ENCODE results near the gene ATP5F1D.
A peak's percentile ranks its signal among the peaks of the same experiment; 100 is the strongest.

The ATP5F1D gene

GRCh38 chr19:1259876-1260748, 18.6 kb downstream of the ATP5F1D start:
- Histone ChIP-seq H3K27me3 (ENCODE audit: insufficient read depth, low read length, poor library complexity, severe bottlenecking) (no peaks in the 10 kb centered on the region), H2AFZ (ENCODE audit: low read length) (no peak overlapping the region), H3K9me3 (ENCODE audit: insufficient read depth, low read depth, low read length) (no peaks in the 10 kb centered on the region), H3K9ac (ENCODE audit: low read depth, low read length, poor library complexity, severe bottlenecking) (peak overlapping the region; percentile 60), H3K4me1 (ENCODE audit: insufficient read depth, low read length, poor library complexity, severe bottlenecking) (peaks cover 30% of the 10 kb centered on the region), H3K79me2 (ENCODE audit: insufficient read depth, low read length) (peaks cover 40% of the 10 kb centered on the region; the same call in 1 of the 2 replicates), H4K20me1 (ENCODE audit: insufficient read depth, low read length, poor library complexity, severe bottlenecking) (peaks cover 50% of the 10 kb centered on the region), H3K4me3 (ENCODE audit: low read length, poor library complexity, severe bottlenecking) (peak overlapping the region; percentile 99), H3K4me2 (ENCODE audit: low read depth, low read length, poor library complexity, severe bottlenecking) (peak overlapping the region; percentile 92), H3F3A (ENCODE audit: low read depth) (0 out of 2 replicates have a peak, but pooled peaks cover 8% of the 10 kb centered on the region), H3K36me3 (ENCODE audit: insufficient read depth, low read length) (peaks cover 31% of the 10 kb centered on the region; the same call in 1 of the 2 replicates), H3K9me2 (replicated peaks; ENCODE audit: low read depth, low read length) (no peaks in the 10 kb centered on the region)
- TF ChIP-seq CTCF (conservative IDR thresholded peaks at IDR 0.05; ENCODE audit: low read length): no peak
- TF ChIP-seq EZH2phosphoT487 (IDR thresholded peaks at IDR 0.05; ENCODE audit: borderline replicate concordance): no peak

GRCh38 chr19:1260749-1261537, 19.4 kb downstream of the ATP5F1D start:
- Histone ChIP-seq H3K9ac (ENCODE audit: low read depth, low read length, poor library complexity, severe bottlenecking) (peak overlapping the region; percentile 85), H3K36me3 (ENCODE audit: insufficient read depth, low read length) (peaks cover 23% of the 10 kb centered on the region; the same call in 1 of the 2 replicates), H3K9me2 (replicated peaks; ENCODE audit: low read depth, low read length) (no peaks in the 10 kb centered on the region), H3K9me3 (ENCODE audit: insufficient read depth, low read depth, low read length) (no peaks in the 10 kb centered on the region), H3K27me3 (ENCODE audit: insufficient read depth, low read length, poor library complexity, severe bottlenecking) (no peaks in the 10 kb centered on the region), H3F3A (ENCODE audit: low read depth) (0 out of 2 replicates have a peak, but pooled peaks cover 8% of the 10 kb centered on the region), H2AFZ (ENCODE audit: low read length) (peak overlapping the region; percentile 86), H4K20me1 (ENCODE audit: insufficient read depth, low read length, poor library complexity, severe bottlenecking) (peaks cover 41% of the 10 kb centered on the region), H3K4me3 (ENCODE audit: low read length, poor library complexity, severe bottlenecking) (peak overlapping the region; percentile 99), H3K4me2 (ENCODE audit: low read depth, low read length, poor library complexity, severe bottlenecking) (peak overlapping the region; percentile 92), H3K4me1 (ENCODE audit: insufficient read depth, low read length, poor library complexity, severe bottlenecking) (peaks cover 32% of the 10 kb centered on the region), H3K79me2 (ENCODE audit: insufficient read depth, low read length) (peaks cover 32% of the 10 kb centered on the region; the same call in 1 of the 2 replicates)
- TF ChIP-seq CTCF (conservative IDR thresholded peaks at IDR 0.05; ENCODE audit: low read length) (no peak), EZH2phosphoT487 (IDR thresholded peaks at IDR 0.05; ENCODE audit: borderline replicate concordance) (no peak)

- Histone ChIP-seq H3K9me3 (ENCODE audit: insufficient read depth, low read depth, low read length) (no peaks in the 10 kb centered on the region), H3K9me2 (replicated peaks; ENCODE audit: low read depth, low read length) (no peaks in the 10 kb centered on the region), H3K27me3 (ENCODE audit: insufficient read depth, low read length, poor library complexity, severe bottlenecking) (no peaks in the 10 kb centered on the region), H3K4me1 (ENCODE audit: insufficient read depth, low read length, poor library complexity, severe bottlenecking) (peaks cover 37% of the 10 kb centered on the region), H3K4me3 (ENCODE audit: low read length, poor library complexity, severe bottlenecking) (peak overlapping the region; percentile 99), H3K79me2 (ENCODE audit: insufficient read depth, low read length) (peaks cover 28% of the 10 kb centered on the region; the same call in 1 of the 2 replicates), H3K36me3 (ENCODE audit: insufficient read depth, low read length) (peaks cover 19% of the 10 kb centered on the region; the same call in 1 of the 2 replicates), H2AFZ (ENCODE audit: low read length) (peak overlapping the region; percentile 86; the same call in 1 of the 2 replicates), H3K9ac (ENCODE audit: low read depth, low read length, poor library complexity, severe bottlenecking) (peak overlapping the region; percentile 85), H3F3A (ENCODE audit: low read depth) (0 out of 2 replicates have a peak, but pooled peaks cover 8% of the 10 kb centered on the region), H3K4me2 (ENCODE audit: low read depth, low read length, poor library complexity, severe bottlenecking) (peak overlapping the region; percentile 92), H4K20me1 (ENCODE audit: insufficient read depth, low read length, poor library complexity, severe bottlenecking) (peaks cover 39% of the 10 kb centered on the region)
- TF ChIP-seq EZH2phosphoT487 (IDR thresholded peaks at IDR 0.05; ENCODE audit: borderline replicate concordance) (no peak), CTCF (conservative IDR thresholded peaks at IDR 0.05; ENCODE audit: low read length) (peak; percentile 30; the same call in 1 of the 2 replicates)
Measured at GRCh38 chr19:1261538-1261797, 19.9 kb downstream of the ATP5F1D start.

Data from Loucy (cell line).